ENCODE measurements around the gene PAPSS1. TPM values are rescaled to one million over a fixed set of nuclear protein-coding genes. Genes with fewer than 3 reads are reported as not detected.
"Not testable (repeated sequence)": the region's sequence is repeated elsewhere in the genome, so short reads cannot be mapped to it uniquely, and the experiment has no call there.

PAPSS1 gene
- total RNA-seq: 5.3 TPM

DNA sequence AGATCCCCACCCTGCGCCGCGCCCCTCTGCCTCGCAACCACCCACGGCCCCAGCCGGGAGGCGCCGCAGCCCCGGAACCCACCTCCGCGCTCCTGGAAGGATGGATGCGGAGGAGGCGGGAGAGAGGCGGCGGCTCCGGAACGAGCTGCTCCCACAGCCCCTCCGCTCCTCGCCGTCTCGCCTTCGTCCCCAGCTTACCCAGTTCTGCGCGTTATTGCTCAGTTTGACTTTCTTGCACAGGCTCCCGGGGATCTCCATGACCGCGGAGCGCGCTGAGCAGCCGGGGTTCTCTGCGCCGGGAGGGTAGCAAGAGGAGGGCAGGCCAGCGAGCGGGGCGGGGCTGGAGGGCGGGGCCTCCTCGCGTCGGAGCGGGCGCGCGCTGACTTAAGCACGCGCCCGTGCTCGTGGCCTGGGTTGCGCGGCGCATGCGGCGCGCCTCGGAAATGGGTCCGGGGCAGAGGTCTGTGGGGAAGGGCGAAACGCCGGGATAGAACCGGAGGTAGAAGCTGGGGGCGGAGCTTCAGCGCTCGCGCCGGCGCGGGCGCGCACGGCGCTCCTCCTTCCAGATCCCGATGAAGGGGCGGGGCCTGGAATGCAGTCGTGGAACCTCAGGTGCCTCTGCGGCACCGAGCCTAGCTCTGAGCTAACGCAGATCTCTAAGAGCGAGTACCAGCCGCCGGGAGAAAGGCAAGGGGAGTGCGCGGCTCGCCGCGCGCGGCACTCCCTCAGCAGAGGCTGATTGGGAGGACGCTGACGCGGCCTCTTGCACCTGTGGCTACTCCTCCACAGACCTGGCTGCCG, at the start of gene PAPSS1:
Gene PAPSS1, minus strand, starts transcription at position 313 of the 801 bp plus-strand sequence. Its CDS starts 55 bp downstream, at position 258.
- peak; percentile 97 for ATAC-seq
- peak; percentile 98 for DNase-seq (ENCODE audit: low spot score)

DNA sequence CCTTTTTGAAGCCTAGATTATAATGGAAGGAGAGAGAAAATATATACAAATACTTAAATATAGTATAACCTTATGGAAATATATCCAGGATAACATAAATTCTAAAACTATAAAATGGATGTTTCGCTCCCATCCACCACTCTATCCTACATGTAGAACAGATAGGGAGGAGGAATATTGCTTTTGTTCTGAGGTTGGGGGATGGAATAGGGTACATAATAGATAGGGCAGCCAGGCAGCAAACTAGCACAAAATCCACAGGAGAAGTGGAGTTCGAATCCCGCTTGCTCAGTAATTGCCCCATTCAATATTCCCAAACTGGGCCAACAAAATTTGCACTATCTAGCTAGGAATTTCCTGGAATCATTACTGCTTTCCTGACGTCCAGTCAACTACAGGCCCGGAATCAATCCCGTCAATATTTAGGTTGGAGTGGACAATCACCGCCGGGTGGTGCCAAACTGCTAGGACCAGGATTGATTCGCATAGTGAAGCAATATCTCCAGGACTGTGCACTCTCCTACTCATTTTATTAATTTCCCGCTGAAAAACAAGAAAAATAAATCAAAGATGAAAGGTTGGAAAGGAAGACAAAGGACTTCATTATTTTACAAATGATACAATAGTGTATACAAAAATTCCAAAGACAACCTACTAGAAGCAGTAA, 40.4 kb upstream of the PAPSS1 start:
- DNase-seq (ENCODE audit: low spot score): peak; percentile 73
- peak; percentile 99 for ATAC-seq

DNA sequence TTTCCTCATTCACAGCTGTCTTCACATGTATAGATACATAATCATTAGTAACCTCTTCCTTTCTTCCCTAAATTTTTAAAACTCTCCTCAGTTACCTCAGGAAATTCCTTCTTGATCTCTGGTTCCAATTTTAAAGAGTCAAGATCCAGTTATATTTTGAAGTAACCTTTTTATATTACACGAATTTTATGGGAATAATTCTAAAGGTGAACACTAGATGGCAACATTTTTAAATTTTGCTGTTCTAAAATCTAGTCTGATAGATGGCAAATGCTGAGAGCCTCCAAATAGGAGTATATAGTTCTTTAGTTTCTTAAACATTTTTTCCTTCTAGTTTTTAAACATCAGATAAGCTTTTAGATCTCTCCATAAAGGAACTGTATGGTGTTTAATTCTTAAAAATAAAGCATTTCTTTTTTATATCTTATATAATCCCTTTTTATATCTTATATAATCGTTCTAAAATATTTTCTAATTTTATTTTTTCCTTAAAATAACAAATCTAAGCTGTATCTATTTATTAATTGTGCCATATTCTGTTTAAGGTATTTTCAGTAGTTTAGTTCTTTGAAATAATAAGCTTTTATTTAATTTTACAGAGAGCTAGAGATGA, 37.9 kb upstream of the PAPSS1 start:
- ATAC-seq: peak; percentile 69
- DNase-seq (ENCODE audit: low spot score): no peak

DNA sequence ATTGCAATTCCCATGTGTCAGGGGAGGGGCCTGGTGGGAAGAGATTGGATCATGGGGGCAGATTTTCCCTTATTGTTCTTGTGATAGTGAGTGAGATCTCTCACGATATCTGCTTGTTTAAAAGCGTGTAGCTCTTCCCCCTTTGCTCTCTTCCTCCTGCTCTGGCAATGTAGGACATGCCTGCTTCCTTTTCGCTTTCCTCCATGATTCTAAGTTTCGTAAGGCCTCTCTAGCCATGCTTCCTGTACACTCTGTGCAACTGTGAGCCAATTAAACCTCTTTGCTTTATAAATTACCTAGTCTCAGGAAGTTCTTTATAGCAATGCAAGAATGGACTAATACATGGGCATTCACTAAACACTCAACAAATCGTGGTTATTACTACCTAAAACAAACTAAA, 37.2 kb upstream of the PAPSS1 start:
- no peak for DNase-seq (ENCODE audit: low spot score)
- ATAC-seq: no peak

DNA sequence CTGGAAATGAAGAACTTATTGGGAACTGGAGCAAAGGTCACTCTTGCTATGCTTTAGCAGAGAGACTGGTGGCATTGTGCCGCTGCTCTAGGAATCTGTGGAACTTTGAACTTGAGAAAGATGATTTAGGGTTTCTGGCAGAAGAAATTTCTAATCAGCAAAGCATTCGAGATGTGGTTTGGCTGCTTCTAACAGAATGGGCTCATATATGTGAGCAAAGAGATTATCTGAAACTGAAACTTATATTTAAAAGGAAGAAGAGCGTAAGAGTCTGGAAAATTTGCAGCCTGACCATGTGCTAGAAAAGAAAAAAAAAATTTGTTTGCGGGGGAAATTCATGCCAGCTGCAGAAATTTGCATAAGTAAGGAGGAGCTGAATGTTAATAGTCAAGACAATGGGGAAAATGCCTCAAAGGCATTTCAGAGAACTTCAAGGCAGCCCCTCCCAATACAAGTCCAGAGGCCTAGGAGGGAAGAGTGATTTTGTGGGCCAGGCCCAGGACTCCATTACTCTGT, 35.9 kb upstream of the PAPSS1 start:
- no peak for DNase-seq (ENCODE audit: low spot score)
- ATAC-seq: no peak

DNA sequence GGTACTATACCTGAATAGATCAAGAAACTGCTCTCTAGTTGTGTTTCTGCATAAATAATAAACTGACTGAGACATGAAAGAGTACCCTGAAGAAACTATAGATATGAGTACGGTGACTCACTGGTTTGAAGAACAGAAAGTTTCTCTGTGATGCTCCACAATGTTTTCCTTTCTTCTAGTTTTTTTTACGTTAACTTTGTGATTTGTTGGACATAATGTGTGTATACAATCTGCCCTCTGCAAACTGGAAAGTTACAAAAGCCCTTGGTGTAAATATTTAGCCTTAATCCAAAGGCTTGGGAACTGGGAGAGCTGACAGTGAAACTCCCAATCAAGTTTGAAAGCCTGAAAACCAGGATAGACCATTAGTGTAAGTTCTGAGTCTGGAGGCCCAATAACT, 31.6 kb upstream of the PAPSS1 start:
- no peak for ATAC-seq
- DNase-seq (ENCODE audit: low spot score): no peak

DNA sequence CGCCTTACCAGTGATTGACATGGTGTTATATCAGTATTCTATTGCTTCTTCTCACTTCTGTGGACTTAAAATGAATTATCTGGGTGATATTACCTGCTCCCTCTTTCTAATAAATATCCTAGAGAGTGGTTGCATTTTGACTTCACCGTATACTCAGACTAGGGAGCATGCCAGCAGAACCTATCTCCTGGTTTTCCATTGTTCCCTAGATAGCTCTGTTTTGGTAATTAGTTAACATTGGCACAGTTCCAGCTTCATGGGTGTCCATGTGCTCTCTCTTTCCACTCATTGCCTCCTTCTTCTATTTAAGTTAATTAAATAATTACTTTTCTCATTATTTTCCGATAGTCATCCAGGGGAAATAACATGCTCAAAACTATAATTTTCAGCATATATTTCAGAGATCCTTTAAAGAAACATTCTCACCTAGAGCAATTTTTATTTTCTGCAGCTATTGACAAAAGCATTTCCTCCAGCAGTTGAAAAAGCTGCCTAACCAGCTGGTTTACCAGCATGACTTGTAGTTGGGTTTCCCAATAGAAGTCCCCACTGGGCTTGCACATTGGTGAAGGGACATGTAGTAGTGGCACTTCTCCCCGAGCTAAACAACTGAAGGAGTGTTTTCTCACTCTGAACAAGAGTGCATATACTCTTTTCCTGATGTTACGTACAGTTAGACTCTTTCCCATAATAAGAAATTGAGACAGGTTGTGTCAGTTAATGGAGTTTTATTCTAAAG, 27.9 kb upstream of the PAPSS1 start:
- ATAC-seq: no peak

DNA sequence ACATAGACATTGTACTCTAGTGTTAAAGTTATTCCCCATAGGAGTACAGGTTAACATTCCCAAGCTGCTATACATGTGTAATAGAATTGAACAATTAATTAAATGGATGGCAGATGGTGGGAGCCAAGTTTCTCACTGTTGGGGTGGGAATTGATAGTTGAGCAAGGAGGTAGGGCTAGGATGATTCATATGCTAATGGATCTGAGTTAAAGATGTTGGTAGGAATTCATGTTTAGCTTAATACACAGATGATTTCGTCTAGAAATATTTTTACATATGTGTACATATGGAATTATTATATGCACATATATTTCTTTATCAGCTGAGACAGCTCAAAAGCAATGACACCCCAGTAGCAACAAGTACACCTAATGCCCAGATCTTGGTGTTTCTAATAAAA, 26.1 kb upstream of the PAPSS1 start:
- ATAC-seq (no peak), DNase-seq (ENCODE audit: low spot score) (no peak)

More for the DNA sequence above, 27.9 kb upstream of the PAPSS1 start:
- no peak for DNase-seq (ENCODE audit: low spot score)

DNA sequence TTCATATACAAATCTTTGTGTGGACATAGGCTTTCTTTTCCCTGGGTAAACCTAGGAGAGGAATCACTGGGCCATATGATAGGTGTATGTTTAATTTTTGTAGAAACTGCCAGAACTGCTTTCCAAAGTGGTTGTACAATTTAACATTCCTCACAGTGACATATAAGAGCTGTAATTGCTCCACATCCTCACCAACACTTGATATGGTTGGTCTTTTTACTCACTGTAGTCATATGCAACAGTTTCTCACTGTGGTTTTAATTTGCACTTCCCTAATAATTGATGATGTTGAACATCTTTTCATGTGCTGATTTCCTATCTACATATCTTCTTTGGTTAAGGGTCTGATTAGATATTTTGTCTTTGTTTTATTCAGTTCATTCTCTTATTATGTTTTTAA, 24.5 kb upstream of the PAPSS1 start:
- ATAC-seq (no peak), DNase-seq (ENCODE audit: low spot score) (no peak)

DNA sequence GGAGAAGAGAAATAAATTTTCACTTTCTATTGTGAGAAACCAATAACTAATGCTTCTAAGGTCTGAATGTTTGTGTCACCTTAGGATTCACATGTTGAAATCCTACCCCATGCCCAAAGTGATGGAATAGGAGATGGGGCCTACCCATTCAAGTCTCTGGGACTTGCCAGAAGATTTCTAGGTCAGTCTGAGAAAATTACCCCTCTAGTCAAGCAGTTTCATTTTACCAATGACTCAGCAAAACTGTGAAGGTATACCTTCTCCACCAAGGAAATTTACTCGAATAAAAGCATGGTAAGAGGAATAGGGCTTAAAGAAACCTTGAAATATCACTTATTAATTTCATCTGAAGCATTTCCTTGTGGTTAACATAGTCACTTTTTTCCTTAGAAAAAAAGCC, 23.5 kb upstream of the PAPSS1 start:
- no peak for ATAC-seq
- no peak for DNase-seq (ENCODE audit: low spot score)

DNA sequence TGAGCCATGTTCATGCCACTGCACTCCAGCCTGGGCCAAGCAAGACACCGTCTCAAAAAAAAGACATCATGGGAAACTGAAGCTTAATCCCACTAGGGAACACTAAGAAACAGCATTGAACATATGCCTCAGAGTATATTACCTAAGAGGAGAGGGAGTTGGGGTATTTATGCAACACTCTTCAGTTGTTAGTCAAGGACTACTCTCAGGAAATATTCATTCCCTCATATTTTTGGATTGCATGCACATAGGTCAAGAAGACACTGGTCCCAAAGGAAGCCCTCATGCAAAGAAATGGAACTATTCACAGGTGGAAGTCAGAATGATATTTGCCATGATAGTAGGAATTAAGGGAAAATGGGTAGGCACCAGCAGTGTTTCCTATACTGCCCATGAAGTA, 22.8 kb upstream of the PAPSS1 start:
- no peak for DNase-seq (ENCODE audit: low spot score)
- ATAC-seq: no peak

DNA sequence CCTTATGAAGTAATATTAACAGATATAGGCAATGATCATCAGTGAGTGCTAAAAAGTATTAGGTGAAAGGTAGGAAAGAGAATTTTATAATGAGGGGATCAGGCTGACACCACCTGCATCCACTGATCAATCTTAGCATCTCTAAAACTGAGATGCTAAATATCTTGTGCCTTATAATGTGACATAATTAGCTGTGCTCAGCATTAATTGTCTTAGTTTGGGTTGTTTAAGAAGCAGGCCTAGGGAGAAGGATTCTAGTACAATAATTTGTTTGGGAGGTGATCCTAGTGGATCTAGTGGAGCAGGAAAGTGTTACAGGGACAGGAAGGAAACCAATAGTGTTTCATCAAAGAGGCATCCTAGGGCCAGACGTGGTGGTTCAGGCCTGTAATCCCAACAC, 22.2 kb upstream of the PAPSS1 start:
- no peak for ATAC-seq
- DNase-seq (ENCODE audit: low spot score): no peak

DNA sequence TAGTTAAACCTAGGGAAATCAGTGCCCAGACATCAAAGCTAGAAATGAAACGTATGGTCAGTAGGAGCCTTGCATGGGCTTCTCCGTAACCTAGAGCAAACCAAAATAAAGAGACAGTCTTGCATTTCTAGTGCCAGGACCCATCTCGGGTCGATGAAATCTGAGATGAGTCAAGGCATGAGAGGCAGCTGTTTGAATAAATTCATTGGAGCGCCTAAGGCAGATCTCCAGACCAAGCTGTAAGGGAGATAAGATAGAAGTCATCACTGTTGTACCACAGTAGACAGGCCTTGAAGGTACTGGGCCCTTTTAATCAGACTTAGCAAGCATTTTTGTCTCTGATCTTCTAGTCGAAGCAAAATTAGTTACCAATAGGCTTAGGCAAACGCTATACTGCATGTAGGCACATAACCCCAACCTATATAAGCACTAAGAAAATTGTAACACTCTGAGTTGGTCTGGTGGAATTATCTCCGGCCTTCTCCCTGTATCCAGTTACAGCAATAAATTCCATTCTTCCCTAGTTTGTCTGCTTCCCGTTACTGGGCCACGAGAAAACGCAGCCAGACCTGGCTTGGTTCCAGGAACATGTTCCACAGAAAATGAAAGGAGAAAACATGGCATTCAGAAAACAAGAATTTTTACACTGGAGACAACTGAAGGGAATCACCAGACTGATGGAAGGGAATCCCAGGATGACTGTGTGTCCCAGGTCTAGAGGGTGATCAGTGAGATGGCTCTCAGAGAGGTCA, 21.1 kb upstream of the PAPSS1 start:
- no peak for DNase-seq (ENCODE audit: low spot score)
- ATAC-seq: no peak

DNA sequence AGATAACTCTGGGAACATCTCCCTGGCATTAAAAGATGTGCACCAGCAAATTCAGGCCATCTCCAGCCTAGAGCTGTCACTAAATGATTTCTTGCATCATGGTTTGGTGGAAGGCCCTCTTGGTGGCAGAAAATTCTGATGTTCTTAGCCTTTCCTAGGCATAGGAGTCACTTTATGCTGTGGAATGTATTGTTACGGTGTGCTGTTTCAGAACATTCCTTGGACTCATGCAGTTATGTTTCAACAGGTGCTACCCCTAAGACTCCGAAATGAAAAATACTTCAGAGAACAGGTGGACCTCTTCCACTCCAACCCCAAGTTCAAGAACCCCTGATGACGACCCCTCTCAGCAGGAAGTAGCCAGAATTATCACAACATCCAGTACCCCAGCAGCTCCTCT, 20.3 kb upstream of the PAPSS1 start:
- no peak for DNase-seq (ENCODE audit: low spot score)

DNA sequence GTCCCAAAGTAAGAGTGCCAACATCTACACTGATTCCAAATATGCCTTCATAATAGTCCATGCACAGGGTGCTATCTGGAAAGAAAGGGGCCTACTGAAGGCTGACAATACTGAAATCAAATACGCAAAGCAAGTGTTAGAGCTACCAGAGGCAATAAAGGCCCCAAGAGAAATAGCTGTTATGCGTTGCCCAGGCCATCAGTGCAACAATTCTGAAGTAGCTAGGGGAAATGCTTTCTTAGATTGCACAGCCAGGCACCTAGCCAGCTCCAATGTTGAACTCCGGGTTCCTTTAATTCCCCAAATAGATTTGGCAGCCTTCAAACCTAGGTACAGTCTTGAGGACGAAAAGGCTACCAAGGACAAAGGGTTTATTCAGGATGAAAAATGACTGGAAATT, 17.4 kb upstream of the PAPSS1 start:
- peak; percentile 41 for ATAC-seq
- no peak for DNase-seq (ENCODE audit: low spot score)

More for the DNA sequence above, 20.3 kb upstream of the PAPSS1 start:
- no peak for ATAC-seq

DNA sequence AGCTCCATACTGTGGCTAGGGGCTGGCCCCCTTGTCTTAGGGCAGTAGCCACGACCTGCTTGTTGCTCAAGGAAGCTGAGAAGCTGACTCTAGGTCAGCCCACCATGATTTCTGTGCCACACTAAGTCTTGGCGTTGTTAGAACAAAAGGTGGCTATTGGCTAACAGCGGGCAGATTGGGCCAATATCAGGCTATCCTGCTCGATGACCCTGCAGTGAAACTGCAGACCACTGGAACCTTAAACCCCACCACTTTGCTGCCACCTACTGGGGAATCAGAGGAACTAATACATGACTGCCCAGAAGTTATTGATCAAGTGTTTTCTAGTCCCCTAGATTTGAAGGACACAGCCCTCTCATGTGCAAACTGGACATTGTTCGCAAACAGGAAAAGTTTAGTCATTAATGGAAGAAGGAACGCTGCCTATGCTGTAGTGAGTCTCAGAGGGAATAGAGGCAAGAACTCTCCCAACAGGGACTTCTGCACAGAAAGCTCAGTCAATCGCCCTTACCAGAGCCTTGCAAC, 17.0 kb upstream of the PAPSS1 start:
- DNase-seq (ENCODE audit: low spot score): peak; percentile 65
- ATAC-seq: peak; percentile 96

DNA sequence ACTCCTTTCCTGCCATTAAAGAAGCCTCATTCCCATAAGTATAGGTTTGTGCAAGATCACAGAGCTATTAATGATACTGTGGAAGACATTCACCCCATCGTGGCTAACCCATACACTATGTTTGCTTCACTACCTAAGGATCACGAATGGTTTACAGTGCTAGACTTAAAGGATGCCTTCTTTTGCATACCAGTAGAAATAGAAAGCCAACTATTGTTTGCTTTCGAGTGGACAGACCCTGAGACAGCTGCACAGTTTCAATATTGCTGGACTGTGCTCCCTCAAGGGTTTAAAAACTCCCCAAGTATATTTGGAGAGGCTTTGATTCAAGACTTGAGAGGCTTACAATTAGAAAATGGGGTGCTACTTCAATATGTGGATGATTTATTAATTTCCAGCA, 16.0 kb upstream of the PAPSS1 start:
- DNase-seq (ENCODE audit: low spot score): no peak
- ATAC-seq: no peak

DNA sequence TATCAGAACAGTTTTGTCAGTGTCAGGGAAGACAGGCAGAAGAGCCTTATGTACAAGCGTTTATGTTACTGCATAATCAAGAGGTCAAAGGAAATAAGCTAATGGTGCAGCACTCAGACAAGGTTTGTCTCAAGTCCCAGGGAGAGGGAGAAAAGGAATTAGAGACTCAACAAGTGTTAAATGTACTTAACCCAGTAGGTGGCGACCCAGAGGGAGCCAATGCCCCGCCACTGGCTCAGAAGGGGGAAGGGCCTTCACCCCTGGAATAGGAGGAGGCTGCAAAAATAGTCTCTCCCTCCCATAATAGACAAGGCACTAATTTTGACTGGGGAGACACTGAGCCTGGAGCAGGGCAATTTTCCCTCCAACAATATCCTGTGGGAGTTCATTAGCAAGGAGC, 14.1 kb upstream of the PAPSS1 start:
- DNase-seq (ENCODE audit: low spot score): no peak
- ATAC-seq: no peak

DNA sequence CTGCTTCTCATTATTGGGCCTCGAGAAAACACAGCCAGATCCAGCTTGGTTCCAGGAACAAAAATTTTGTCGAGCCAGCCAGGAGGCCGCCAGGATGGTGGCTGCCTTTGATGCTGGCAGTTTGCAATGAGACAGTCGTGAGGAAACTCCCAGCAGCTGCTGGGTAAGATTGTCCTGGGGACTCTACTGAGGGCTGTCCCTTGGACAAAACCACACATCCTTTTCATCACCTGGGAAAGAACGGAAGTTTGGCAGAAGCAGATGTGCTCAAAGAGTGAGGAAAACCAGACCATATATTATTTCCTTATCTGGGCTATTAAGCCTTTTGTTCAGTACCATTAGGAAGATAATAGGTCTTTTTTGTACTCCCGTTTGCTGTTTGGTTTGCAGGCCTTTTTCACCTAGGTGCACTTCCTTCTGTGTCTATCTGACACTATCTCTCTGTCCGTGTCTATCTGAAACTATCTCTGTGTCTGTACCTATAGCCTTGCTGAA, 13.4 kb upstream of the PAPSS1 start:
- no peak for ATAC-seq
- DNase-seq (ENCODE audit: low spot score): no peak

DNA sequence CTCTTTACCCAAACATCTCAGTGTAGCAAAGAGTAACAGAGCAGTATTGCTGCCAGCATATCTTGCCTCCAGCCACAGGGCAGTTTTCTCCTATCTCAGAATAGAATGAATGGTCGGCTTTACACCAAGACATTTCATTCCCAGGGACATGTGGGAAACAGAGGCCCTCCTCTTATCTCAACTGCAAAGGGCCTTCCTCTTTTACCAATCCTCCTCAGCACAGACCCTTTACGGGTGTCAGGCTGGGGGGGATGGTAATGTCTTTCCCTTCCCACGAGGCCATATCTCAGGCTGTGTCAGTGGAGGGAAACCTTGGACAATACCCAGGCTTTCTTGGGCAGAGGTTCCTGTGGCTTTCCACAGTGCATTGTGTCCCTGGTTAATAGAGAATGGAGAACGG, 9.0 kb upstream of the PAPSS1 start:
- ATAC-seq; DNase-seq (ENCODE audit: low spot score): not testable (repeated sequence)
